H1 (cell line): Measurements from ENCODE around the gene SEC61A1. TPM values are rescaled to one million over a fixed set of nuclear protein-coding genes. Genes with fewer than 3 reads are reported as not detected.

Experiments used
- CTCF ChIA-PET: fragments of 300-600 bp; sonication (Branson Sonifier 250); formaldehyde crosslinking; loops from one replicate; lab custom pipeline; 2021; ENCODE audit not compliant: partially characterized antibody; lab: Charles Lee
- POLR2A ChIA-PET: fragments of 300-600 bp; sonication (Branson Sonifier 250); formaldehyde crosslinking; loops from one replicate; lab custom pipeline; 2021; ENCODE audit warnings: inconsistent platforms; ENCODE audit not compliant: partially characterized antibody; lab: Charles Lee
- DNase-seq, 2 experiments: peaks; one replicate each; pipeline versions ENCODE4 v3.0.0 to v3.0.0-alpha.2; 2010 to 2022; ENCODE audit warnings: low spot score in 2 of 2, low read depth in 1 of 2, mixed read lengths in 1 of 2
- FAIRE-seq: peaks from 2 replicates; lab custom pipeline; 2011; peaks lifted over from hg19 to GRCh38; lab: Jason Lieb, UNC
- H2AFZ ChIP-seq: 2 replicates; pipeline ENCODE4 v1.8.1; 2012; ENCODE audit warnings: low read length, inconsistent platforms
- H2AK5ac ChIP-seq: 2 replicates; pipeline ENCODE4 v1.6.1; 2013; ENCODE audit warnings: low read depth, low read length
- H2BK120ac ChIP-seq: replicated peaks from 2 replicates; pipeline ENCODE3; 2013; ENCODE audit warnings: low read depth, low read length, inconsistent platforms
- H2BK12ac ChIP-seq: 2 replicates; pipeline ENCODE4 v1.6.1; 2013; ENCODE audit warnings: low read depth, low read length
- H2BK15ac ChIP-seq: 2 replicates; pipeline ENCODE4 v1.6.1; 2013; ENCODE audit warnings: low read length
- H2BK20ac ChIP-seq: 2 replicates; pipeline ENCODE4 v1.6.1; 2013; ENCODE audit warnings: low read length
- H2BK5ac ChIP-seq: 2 replicates; pipeline ENCODE4 v1.6.1; 2013; ENCODE audit warnings: low read depth, low read length
- H3K14ac ChIP-seq: 2 replicates; pipeline ENCODE4 v1.6.1; 2013; ENCODE audit warnings: inconsistent platforms; ENCODE audit not compliant: insufficient read length
- H3K18ac ChIP-seq: 2 replicates; pipeline ENCODE4 v1.6.1; 2013; ENCODE audit warnings: low read length; ENCODE audit errors: extremely low read depth
- H3K23ac ChIP-seq: 2 replicates; pipeline ENCODE4 v1.6.1; 2013; ENCODE audit warnings: inconsistent platforms; ENCODE audit not compliant: insufficient read length
- H3K23me2 ChIP-seq: 2 replicates; pipeline ENCODE4 v1.6.1; 2013; ENCODE audit warnings: low read depth, low read length
- H3K27ac ChIP-seq: 2 replicates; pipeline ENCODE4 v1.6.1; 2011; ENCODE audit warnings: low read depth, low read length, inconsistent platforms
- H3K27me3 ChIP-seq, 4 experiments: replicated peaks in 1 of 4; 1 replicate in 1 of 4; 2 replicates in 3 of 4; pipeline versions ENCODE4 v1.6.1 to v1.8.1; 2011 to 2013; ENCODE audit warnings: low read length in 3 of 4, mild to moderate bottlenecking in 3 of 4, inconsistent platforms in 2 of 4, mixed read lengths in 2 of 4, moderate library complexity in 1 of 4; ENCODE audit not compliant: control insufficient read depth in 3 of 4, insufficient read depth in 3 of 4; ENCODE audit errors: extremely low read depth in 1 of 4
- H3K36me3 ChIP-seq, 4 experiments: 2 replicates each; pipeline versions ENCODE4 v1.6.1 to v1.8.1; 2011 to 2013; ENCODE audit warnings: mild to moderate bottlenecking in 4 of 4, low read length in 3 of 4, moderate library complexity in 2 of 4, control low read depth in 1 of 4, inconsistent platforms in 1 of 4; ENCODE audit not compliant: insufficient read depth in 4 of 4, control insufficient read depth in 2 of 4
- H3K4ac ChIP-seq: replicated peaks from 2 replicates; pipeline ENCODE3; 2013; ENCODE audit warnings: low read length, low read depth, mixed read lengths, inconsistent platforms; ENCODE audit not compliant: insufficient read length
- H3K4me1 ChIP-seq, 4 experiments: replicated peaks in 1 of 4; 1 replicate in 1 of 4; 2 replicates in 3 of 4; pipeline versions ENCODE4 v1.6.1 to v1.8.1; 2011 to 2013; ENCODE audit warnings: low read length in 3 of 4, inconsistent platforms in 2 of 4, mixed read lengths in 1 of 4; ENCODE audit not compliant: insufficient read depth in 4 of 4, control insufficient read depth in 3 of 4
- H3K4me2 ChIP-seq, 2 experiments: 2 replicates each; pipeline versions ENCODE4 v1.6.1 to v1.8.1; 2011 to 2013; ENCODE audit warnings: low read depth in 2 of 2, low read length in 2 of 2, control low read depth in 1 of 2, inconsistent platforms in 1 of 2, mild to moderate bottlenecking in 1 of 2; ENCODE audit not compliant: insufficient read depth in 1 of 2
- H3K4me3 ChIP-seq, 4 experiments: fragments of 200-600, 300-600 bp in 1 of 4; sonication (generic), shearing (Covaris generic), sonication (Bioruptor Twin) in 1 of 4; 2 replicates each; pipeline versions ENCODE4 v1.5.1 to v1.8.1; 2011 to 2016; ENCODE audit warnings: low read length in 4 of 4, low read depth in 3 of 4, control low read depth in 2 of 4, inconsistent platforms in 2 of 4, mild to moderate bottlenecking in 2 of 4, mixed read lengths in 1 of 4, moderate library complexity in 1 of 4; ENCODE audit not compliant: insufficient read depth in 2 of 4; ENCODE audit errors: extremely low read depth in 1 of 4
- H3K56ac ChIP-seq: replicated peaks from 2 replicates; pipeline ENCODE3; 2013; ENCODE audit warnings: low read depth, mild to moderate bottlenecking, mixed read lengths, low read length, inconsistent platforms; ENCODE audit not compliant: insufficient read length
- H3K79me1 ChIP-seq: 2 replicates; pipeline ENCODE4 v1.6.1; 2013; ENCODE audit warnings: low read depth, low read length, control low read depth
- H3K79me2 ChIP-seq, 2 experiments: 2 replicates each; pipeline versions ENCODE4 v1.6.1 to v1.8.1; 2012 to 2013; ENCODE audit warnings: low read length in 2 of 2, mild to moderate bottlenecking in 2 of 2, inconsistent platforms in 1 of 2; ENCODE audit not compliant: insufficient read depth in 2 of 2, control insufficient read depth in 1 of 2
- H3K9ac ChIP-seq, 4 experiments: replicated peaks in 1 of 4; 1 replicate in 1 of 4; 2 replicates in 3 of 4; pipeline versions ENCODE4 v1.6.1 to v1.8.1; 2011 to 2013; ENCODE audit warnings: low read depth in 3 of 4, low read length in 3 of 4, control low read depth in 2 of 4, mild to moderate bottlenecking in 2 of 4, moderate library complexity in 2 of 4, inconsistent platforms in 1 of 4; ENCODE audit errors: extremely low read depth in 1 of 4
- H3K9me3 ChIP-seq, 2 experiments: 2 replicates each; pipeline versions ENCODE4 v1.6.1 to v1.8.1; 2012 to 2013; ENCODE audit warnings: mild to moderate bottlenecking in 2 of 2, moderate library complexity in 2 of 2, control low read depth in 1 of 2, inconsistent platforms in 1 of 2, low read depth in 1 of 2, low read length in 1 of 2, mixed read lengths in 1 of 2; ENCODE audit not compliant: insufficient read depth in 2 of 2
- H4K20me1 ChIP-seq, 2 experiments: replicated peaks in 1 of 2; 2 replicates each; pipeline versions ENCODE3 to v1.8.1; 2011 to 2013; ENCODE audit warnings: inconsistent platforms in 2 of 2, low read length in 2 of 2, mild to moderate bottlenecking in 1 of 2; ENCODE audit not compliant: insufficient read depth in 2 of 2, control insufficient read depth in 1 of 2
- H4K5ac ChIP-seq: 2 replicates; pipeline ENCODE4 v1.6.1; 2013; ENCODE audit warnings: low read length, low read depth, mixed read lengths, inconsistent platforms; ENCODE audit not compliant: insufficient read length
- H4K8ac ChIP-seq: 2 replicates; pipeline ENCODE4 v1.8.0; 2013; ENCODE audit warnings: mild to moderate bottlenecking, moderate library complexity, low read length, inconsistent platforms; ENCODE audit not compliant: insufficient read depth; ENCODE audit errors: extremely low read depth
- H4K91ac ChIP-seq: replicated peaks from 2 replicates; pipeline ENCODE3; 2013; ENCODE audit warnings: low read length, mixed read lengths, inconsistent platforms; ENCODE audit not compliant: insufficient read length
- CEBPB ChIP-seq: IDR thresholded peaks from 2 replicates; pipeline ENCODE4 v1.6.1; 2012; ENCODE audit warnings: low read depth, low read length
- CTBP2 ChIP-seq: IDR thresholded peaks from 2 replicates; pipeline ENCODE4 v1.7.0; 2011; ENCODE audit warnings: borderline replicate concordance, mild to moderate bottlenecking, moderate library complexity, mixed read lengths, low read length; ENCODE audit not compliant: insufficient read depth, insufficient read length
- GTF2F1 ChIP-seq: IDR thresholded peaks from 2 replicates; pipeline ENCODE4 v1.6.1; 2012; ENCODE audit warnings: low read depth, low read length, improper control_type of control experiment, borderline replicate concordance
- KDM4A ChIP-seq: IDR thresholded peaks from one replicate; pipeline ENCODE4 v1.7.1; 2012; ENCODE audit warnings: low read depth, mild to moderate bottlenecking, moderate library complexity, low read length, inconsistent platforms; ENCODE audit not compliant: severe bottlenecking
- SIN3A ChIP-seq, 2 experiments: IDR thresholded peaks in 1 of 2; conservative IDR thresholded peaks in 1 of 2; 2 replicates each; pipeline ENCODE4 v1.6.1; 2011 to 2012; ENCODE audit warnings: low read length in 2 of 2, improper control_type of control experiment in 1 of 2, low read depth in 1 of 2, mild to moderate bottlenecking in 1 of 2
- SUZ12 ChIP-seq: fragments of 200-600 bp; sonication (generic); IDR thresholded peaks from 2 replicates; pipeline ENCODE4 v1.6.1; 2012; ENCODE audit warnings: mild to moderate bottlenecking, inconsistent platforms, low read length, moderate library complexity, mixed read lengths
- WGBS, 2 experiments: shearing (Covaris generic) in 1 of 2; methylation state at CpG; one replicate each; pipeline versions ENCODE4 v1.1.6 to v1.1.7; 2013 to 2015; ENCODE audit warnings: low lambda C conversion rate in 2 of 2, mixed read lengths in 2 of 2, inconsistent platforms in 1 of 2, low coverage in 1 of 2, missing lambda C conversion rate in 1 of 2; ENCODE audit not compliant: insufficient replicate concordance in 2 of 2, insufficient coverage in 1 of 2, insufficient read length in 1 of 2; ENCODE audit errors: extremely low coverage in 1 of 2, missing lambda C conversion rate in 1 of 2; 5-methylcytosine and 5-hydroxymethylcytosine counted together
- polyA plus RNA-seq, 7 experiments: library from polyadenylated mRNA; depleted of rRNA in 3 of 7; stranded (reverse) in 5 of 7; unstranded in 2 of 7; fragments of >200 nt in 5 of 7; fragments of 200-250 nt in 2 of 7; gene quantifications; 1 replicate in 5 of 7; 2 replicates in 1 of 7; 4 replicates in 1 of 7; pipeline versions ENCODE4 v1.2.1 to v1.2.3, GENCODE V29; 2011 to 2013; ENCODE audit warnings: missing spikeins in 2 of 7, mixed read lengths in 2 of 7
- total RNA-seq: library from RNA; stranded (reverse); fragmentation: NEBNext Ultra II Directional; extraction: Animal tissue kit (Norgen Biotek cat#: 25700); gene quantifications from 2 replicates; pipeline ENCODE4 v1.2.1, GENCODE V29; 2021

SEC61A1 gene
- total and polyA plus RNA-seq, 2 of the 8 experiments (the other 6 are each of a cell fraction or from before 2014, with no cell fraction given), result 133 to 165 TPM

- peaks cover 0 to 59% of the 10 kb centered on the region in 2 experiments; a peak in 2 of 4 replicates for H3K79me2 ChIP-seq
- no peak overlapping the region for H3K14ac ChIP-seq
- H3K23me2 ChIP-seq, result no peaks in the 10 kb centered on the region
- no peaks in the 10 kb centered on the region for H3K9me3 ChIP-seq
- 94% methylated on average over 7 of the region's 7 CpGs; no CpG with 5 or more reads in 1 of the 2 experiments for WGBS, 2 experiments
- DNase-seq (no peak), FAIRE-seq (no peak)
- peaks cover 10% of the 10 kb centered on the region for H3K79me1 ChIP-seq
- TF ChIP-seq GTF2F1 (no peak), CTBP2 (no peak), KDM4A (no peak), CEBPB (no peak), SUZ12 (no peak), SIN3A (conservative IDR thresholded peaks at IDR 0.05 in 1 of 2, IDR thresholded peaks at IDR 0.05 in 1 of 2; ENCODE audit: low read depth in 1 of 2, low read length in 2 of 2) (no peak)
- CTCF ChIA-PET, result interaction anchor here (0.8 kb wide), 4 partner anchors 18 to 1864 kb away, joined by 3 read pairs; no protein-coding TSS in a partner anchor
- H2BK120ac ChIP-seq, result no peak overlapping the region
- H3K56ac ChIP-seq, result no peak overlapping the region
- H3K18ac ChIP-seq, result no peak overlapping the region
- no peak overlapping the region for H4K5ac ChIP-seq
- no peaks in the 10 kb centered on the region for H3K27me3 ChIP-seq
- H3K4ac ChIP-seq, result no peak overlapping the region
- H2BK12ac ChIP-seq, result no peak overlapping the region
- no peak overlapping the region for H2AFZ ChIP-seq
- H3K4me1 ChIP-seq, result no peaks in the 10 kb centered on the region; a peak in 1 of 7 replicates
- no peak overlapping the region for H2BK15ac ChIP-seq
- H2BK20ac ChIP-seq, result no peak overlapping the region
- H3K4me3 ChIP-seq, result no peak overlapping the region
- H3K4me2 ChIP-seq, result no peak overlapping the region
- no peak overlapping the region for H4K8ac ChIP-seq
- H3K36me3 ChIP-seq, result peaks cover 25 to 70% (median 48%) of the 10 kb centered on the region in 4 experiments
- H4K91ac ChIP-seq, result no peak overlapping the region
- POLR2A ChIA-PET, result interaction anchor here (1.5 kb wide), 1 partner anchor 13 kb away, joined by 4 read pairs; no protein-coding TSS in a partner anchor
- H3K23ac ChIP-seq, result no peak overlapping the region
- peaks cover 6 to 9% of the 10 kb centered on the region in 2 experiments for H4K20me1 ChIP-seq
- H3K27ac ChIP-seq, result no peak overlapping the region
- no peak overlapping the region for H2AK5ac ChIP-seq
- no peak overlapping the region for H3K9ac ChIP-seq
- no peak overlapping the region for H2BK5ac ChIP-seq
These were observed 60.2 kb downstream of the SEC61A1 start for GRCh38 chr3:128112357-128112968.
